Thoracic aorta endothelial cell (primary cell): ENCODE measurements around the gene ESAM. TPM values are rescaled to one million over a fixed set of nuclear protein-coding genes. Genes with fewer than 3 reads are reported as not detected.

Experiments
- total RNA-seq: library from RNA; depleted of rRNA; stranded (reverse); fragments of >200 nt; gene quantifications from 2 replicates; pipeline ENCODE4 v1.2.3, GENCODE V29; 2012

Gene ESAM
- total RNA-seq = 136 and 154 TPM in 2 replicates

GRCh38 chr11:124762105-124762623 lies at the start of gene ESAM:
Gene ESAM (minus strand): TSS chr11:124762290. CDS start chr11:124762154, 136 bp downstream.

GRCh38 chr11:124800226-124800929 lies 38.3 kb upstream of the ESAM start, which contains the start of gene MSANTD2:
Gene MSANTD2 (minus strand): TSS chr11:124800406. CDS start chr11:124800380, 26 bp downstream.

GRCh38 chr11:124751741-124752470 lies 10.2 kb downstream of the ESAM start, which contains the start of gene VSIG2:
Gene VSIG2 (minus strand): TSS chr11:124752255. CDS start chr11:124752137, 118 bp downstream.

GRCh38 chr11:124739479-124740276 lies 22.4 kb downstream of the ESAM start, which contains the start of gene NRGN:
Gene NRGN (plus strand): TSS chr11:124739942. CDS start chr11:124740085, 143 bp downstream.

Other genes starting within 250 kb of the ESAM start
- gene OR8B12, start 218.6 kb downstream of the ESAM start, total RNA-seq = not detected in 2 replicates
- gene OR8A1, start 192.3 kb downstream of the ESAM start, total RNA-seq = not detected in 2 replicates
- not detected in 2 replicates for gene PANX3, start 150.9 kb downstream of the ESAM start, total RNA-seq
- gene TBRG1, start 139.4 kb downstream of the ESAM start, total RNA-seq = 21.7 TPM in 2 replicates
- gene SIAE, start 88.6 kb downstream of the ESAM start, total RNA-seq = 18.2 and 20.4 TPM in 2 replicates
- gene SPA17, start 88.4 kb downstream of the ESAM start, total RNA-seq = 10.4 and 10.6 TPM in 2 replicates
- gene NRGN, start 22.3 kb downstream of the ESAM start, total RNA-seq = 8.2 and 10.9 TPM in 2 replicates
- gene VSIG2, start 10.0 kb downstream of the ESAM start, total RNA-seq = 0.27 and 0.43 TPM in 2 replicates
- gene MSANTD2, start 38.1 kb upstream of the ESAM start, total RNA-seq = 20.1 and 23.7 TPM in 2 replicates
- gene ROBO3, start 103.1 kb upstream of the ESAM start, total RNA-seq = 18.1 and 19.9 TPM in 2 replicates
- gene ROBO4, start 135.6 kb upstream of the ESAM start, total RNA-seq = 265 and 303 TPM in 2 replicates
- gene HEPN1, start 157.0 kb upstream of the ESAM start, total RNA-seq = 0.13 TPM in 1 of 2 replicates, not detected in the other
- not detected in 2 replicates for gene HEPACAM, start 173.8 kb upstream of the ESAM start, total RNA-seq
- 6.6 and 7.7 TPM in 2 replicates for gene CCDC15, start 191.9 kb upstream of the ESAM start, total RNA-seq